Ramos (cell line): ENCODE data around the gene DNAJC1.
"Not testable (repeated sequence)": the region's sequence is repeated elsewhere in the genome, so short reads cannot be mapped to it uniquely, and the experiment has no call there.

Experiments
- in situ Hi-C: fragments of 300-500 bp; cut with MboI; formaldehyde crosslinking; loops from one replicate; pipeline ENCODE4 v1.14.3; 2022; ENCODE audit warnings: low sequenced_read_pairs; ENCODE audit not compliant: unreplicated experiment

DNAJC1 gene

GRCh38 chr10:21843645-21844044 lies 159.9 kb downstream of the DNAJC1 start:
- in situ Hi-C loops, result no loop called here

GRCh38 chr10:21841273-21841672 lies 162.3 kb downstream of the DNAJC1 start:
- in situ Hi-C loops, result not testable (repeated sequence)

DNA sequence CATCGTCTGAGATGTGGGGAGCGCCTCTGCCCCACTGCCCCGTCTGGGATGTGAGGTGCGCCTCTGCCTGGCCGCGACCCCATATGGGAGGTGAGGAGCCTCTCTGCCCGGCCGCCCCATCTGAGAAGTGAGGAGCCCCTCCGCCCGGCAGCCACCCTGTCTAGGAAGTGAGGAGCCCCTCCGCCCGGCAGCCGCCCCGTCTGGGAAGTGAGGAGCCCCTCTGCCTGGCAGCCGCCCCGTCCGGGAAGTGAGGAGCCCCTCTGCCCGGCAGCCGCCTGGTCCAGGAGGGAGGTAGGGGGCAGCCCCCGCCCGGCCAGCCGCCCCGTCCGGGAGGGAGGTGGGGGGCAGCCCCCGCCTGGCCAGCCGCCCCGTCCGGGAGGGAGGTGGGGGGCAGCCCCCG lies 166.0 kb downstream of the DNAJC1 start:
- in situ Hi-C loops, result not testable (repeated sequence)

DNA sequence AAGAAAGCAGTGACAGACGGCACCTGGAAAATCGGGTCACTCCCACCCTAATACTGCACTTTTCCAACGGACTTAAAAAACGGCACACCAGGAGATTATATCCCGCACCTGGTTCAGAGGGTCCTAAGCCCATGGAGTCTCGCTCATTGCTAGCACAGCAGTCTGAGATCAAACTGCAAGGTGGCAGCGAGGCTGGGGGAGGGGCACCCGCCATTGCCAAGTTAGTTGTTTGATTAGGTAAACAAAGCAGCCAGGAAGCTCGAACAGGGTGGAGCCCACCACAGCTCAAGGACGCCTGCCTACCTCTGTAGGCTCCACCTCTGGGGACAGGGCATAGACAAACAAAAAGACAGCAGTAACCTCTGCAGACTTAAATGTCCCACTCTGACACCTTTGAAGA lies 169.0 kb downstream of the DNAJC1 start:
- in situ Hi-C loops, result not testable (repeated sequence)

GRCh38 chr10:21832821-21833130 lies 170.8 kb downstream of the DNAJC1 start:
- in situ Hi-C loops, result no loop called here

DNA sequence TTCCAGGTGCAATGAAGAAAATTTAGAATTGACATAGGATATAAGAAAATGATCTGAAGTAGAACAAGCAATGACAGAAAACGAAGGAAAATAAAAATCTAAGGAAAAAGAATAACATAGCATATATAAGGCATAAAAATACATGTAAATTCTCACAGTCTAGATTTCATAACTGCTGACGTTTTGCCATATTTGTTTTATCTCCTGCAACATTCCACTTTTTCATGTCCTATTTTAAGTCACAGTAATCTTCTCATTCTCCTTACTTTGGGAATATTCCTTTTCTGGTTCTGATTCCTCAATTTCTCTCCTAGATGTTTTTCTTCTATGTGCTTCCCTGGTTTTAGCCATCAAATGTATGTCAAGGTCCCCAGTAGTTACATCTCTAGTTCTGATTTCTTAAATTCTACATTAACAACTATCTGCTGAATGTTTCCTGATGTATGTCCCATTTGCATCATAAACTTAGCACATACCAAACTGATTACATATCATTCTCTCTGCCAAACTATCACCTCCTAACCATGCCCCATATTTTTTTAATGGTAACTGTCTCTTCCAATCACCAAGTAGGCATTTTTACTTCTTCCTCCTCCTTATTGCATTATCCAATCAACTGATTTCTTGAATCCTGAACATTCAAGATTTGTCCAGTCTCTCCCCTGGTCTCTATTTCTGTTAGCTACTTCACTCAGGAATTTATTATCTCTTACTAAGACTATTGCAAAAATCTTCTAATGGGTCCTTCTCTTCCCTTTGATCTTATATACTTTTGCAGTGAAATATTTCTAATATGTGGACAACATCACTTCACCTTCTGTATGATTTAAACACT lies 171.3 kb downstream of the DNAJC1 start:
- in situ Hi-C loops, result no loop called here

DNA sequence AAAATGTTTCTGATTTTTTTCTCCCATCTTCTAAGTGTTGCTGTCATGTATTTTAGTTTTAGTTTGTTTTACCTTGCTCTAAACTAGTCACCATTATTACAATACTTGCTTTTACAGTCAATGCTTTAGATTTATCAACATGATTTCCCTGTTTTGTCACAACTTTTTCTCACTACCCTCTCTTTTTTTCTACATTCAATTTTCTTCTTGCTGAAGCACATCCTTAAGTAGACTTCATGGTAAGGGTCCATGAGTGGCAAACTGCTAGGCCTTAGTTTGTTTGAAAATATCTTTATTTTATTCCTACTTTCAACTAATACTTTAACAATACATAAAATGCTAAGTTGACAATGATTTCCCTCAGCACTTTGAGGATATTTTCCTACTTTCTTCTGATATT lies 173.5 kb downstream of the DNAJC1 start:
- in situ Hi-C loops, result no loop called here

- in situ Hi-C loops, result no loop called here
Observed at GRCh38 chr10:21827308-21827707, 176.2 kb downstream of the DNAJC1 start.

DNA sequence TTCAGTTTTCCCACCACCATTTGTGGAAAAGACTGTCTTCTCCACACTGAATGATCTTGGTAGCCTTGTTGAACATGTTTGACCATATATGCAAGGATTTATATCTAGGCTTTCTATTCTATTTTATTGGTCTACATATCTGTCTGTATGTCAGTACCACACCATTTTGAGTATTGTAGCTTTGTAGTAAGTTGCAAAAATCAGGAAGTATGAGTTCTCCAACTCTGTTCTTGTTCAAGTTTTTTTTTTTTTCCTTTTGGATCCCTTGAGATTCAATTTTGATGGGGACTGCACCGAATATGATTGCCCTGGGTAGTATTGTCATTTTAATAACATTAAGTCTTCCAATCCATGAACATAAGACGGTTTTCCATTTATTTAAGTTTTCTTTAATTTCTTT lies 176.8 kb downstream of the DNAJC1 start:
- in situ Hi-C loops, result no loop called here

DNA sequence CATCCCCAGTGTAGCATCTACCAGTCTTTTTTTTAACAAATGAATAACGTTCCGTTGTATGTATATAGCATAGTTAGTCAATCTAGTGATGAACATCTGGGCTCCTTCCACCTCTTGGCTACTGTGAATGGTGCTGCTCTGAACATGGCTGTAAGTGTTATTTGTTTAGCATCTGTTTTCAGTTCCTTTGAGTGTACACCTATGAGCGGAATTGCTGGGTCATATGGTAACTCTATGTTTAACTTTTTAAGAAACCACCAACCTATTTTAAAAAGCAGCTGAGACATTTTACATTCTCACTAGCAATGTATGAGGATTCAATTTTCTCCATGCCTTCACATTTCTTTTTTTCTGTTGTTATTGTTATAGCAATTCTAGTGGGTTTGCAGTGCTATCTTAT lies 178.2 kb downstream of the DNAJC1 start:
- in situ Hi-C loops, result no loop called here

- in situ Hi-C loops, result no loop called here
Observed at GRCh38 chr10:21824409-21824808, 179.1 kb downstream of the DNAJC1 start.

DNA sequence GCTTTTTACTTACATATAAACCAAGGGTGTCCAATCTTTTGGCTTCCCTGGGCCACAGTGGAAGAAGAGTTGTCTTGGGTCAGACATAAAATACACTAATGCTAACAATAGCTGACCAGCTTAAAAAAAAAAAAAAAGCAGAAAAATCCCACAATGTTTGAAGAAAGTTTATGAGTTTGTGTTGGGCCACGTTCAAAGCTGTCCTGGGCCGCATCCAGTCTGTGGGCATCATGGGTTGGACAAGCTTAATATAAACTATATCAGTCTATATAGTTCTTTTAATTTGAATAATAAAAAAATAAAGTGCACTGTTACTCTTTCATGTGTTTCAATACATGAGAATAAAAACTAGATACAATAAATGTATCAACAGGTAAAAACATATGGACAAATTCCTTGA lies 179.9 kb downstream of the DNAJC1 start:
- in situ Hi-C loops, result no loop called here

DNA sequence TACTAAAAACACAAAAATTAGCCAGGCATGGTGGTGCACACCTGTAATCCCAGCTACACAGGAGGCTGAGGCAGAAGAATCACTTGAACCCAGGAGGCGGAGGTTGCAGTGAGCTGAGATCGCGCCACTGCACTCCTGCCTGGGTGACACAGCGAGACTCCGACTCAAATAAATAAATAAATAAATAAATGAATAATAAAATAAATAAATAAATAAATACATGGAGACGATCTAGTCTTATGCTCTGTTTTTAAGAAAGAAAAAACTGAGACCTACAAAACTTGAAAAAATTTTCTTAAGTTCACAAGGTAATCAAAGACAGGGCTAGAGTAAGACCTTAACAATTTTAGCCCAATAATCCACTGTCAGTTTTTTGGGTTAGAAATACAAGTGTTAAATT lies 181.3 kb downstream of the DNAJC1 start:
- in situ Hi-C loops, result not testable (repeated sequence)

DNA sequence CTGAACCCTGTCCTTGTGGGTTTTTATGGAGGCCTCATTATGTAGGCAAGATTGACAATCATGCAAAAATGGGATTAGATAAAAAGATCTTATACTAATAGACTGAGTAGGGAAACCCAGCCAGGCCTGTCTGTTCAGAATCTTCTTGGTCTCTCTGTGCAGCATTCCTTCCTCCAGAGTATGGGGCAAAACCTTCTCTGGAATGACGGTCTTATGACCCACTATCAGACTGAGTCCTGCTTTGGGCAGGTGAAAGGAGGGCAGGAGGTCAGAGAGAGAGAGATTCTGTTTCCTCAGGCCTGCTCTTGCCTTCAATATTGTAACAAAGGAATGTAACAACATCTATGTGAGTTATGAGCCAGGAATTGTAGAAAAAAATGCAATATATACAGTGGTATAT lies 182.6 kb downstream of the DNAJC1 start:
- in situ Hi-C loops, result no loop called here

DNA sequence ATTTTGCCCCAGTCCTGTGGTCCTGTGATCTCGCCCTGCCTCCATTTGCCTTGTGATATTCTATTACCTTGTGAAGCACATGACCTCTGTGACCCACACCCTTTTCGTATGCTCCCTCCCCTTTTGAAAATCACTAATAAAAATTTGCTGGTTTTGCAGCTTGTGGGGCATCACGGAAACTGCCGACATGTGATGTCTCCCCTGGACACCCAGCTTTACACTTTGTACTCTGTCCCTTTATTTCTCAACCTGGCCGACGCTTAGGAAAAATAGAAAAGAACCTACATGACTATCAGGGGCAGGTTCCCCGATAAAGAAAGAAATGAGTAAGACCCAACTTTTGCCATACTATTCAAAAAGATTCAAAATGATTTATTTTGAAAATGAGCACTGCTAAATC lies 185.1 kb downstream of the DNAJC1 start:
- in situ Hi-C loops, result not testable (repeated sequence)

DNA sequence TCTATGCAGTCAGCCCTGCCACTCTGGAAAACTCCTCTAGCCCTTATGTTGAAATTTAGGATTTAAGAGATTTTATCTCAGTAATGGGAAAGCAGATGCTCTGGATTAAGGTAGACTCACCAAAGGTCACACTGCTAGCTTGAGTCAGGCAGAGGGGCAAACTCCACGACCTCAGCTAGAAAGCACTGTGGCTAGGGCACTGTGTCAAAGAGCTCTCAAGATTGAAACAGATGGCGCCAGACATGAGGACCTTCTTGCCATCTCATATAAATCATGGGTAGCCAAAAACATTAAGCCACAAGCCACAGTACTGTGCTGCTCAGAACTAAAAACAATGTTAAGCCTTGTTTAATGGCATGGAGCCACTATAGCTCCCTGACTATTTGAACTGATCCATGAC lies 188.7 kb downstream of the DNAJC1 start:
- in situ Hi-C loops, result no loop called here

DNA sequence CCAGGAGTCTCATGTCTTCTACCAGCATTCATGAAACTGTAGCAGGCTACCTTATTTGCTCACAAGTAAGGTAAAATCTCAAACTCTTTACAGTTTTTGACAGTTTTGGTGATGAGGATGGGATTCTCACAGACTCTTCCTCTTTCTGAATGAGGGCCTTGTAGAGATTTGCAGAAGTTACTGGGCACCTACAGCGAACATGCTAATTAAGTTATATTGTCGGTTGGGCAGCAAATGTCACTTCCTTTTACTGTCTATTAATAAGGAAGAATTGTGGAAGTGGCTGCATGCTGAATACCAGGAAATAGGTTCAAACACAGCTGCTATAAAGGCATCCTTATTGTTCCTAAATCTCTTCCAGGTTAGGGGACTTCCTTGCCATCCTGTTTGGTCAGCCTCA lies 189.6 kb downstream of the DNAJC1 start:
- in situ Hi-C loops, result no loop called here

- in situ Hi-C loops, result no loop called here
Observed at GRCh38 chr10:21811245-21811585, 192.3 kb downstream of the DNAJC1 start.

DNA sequence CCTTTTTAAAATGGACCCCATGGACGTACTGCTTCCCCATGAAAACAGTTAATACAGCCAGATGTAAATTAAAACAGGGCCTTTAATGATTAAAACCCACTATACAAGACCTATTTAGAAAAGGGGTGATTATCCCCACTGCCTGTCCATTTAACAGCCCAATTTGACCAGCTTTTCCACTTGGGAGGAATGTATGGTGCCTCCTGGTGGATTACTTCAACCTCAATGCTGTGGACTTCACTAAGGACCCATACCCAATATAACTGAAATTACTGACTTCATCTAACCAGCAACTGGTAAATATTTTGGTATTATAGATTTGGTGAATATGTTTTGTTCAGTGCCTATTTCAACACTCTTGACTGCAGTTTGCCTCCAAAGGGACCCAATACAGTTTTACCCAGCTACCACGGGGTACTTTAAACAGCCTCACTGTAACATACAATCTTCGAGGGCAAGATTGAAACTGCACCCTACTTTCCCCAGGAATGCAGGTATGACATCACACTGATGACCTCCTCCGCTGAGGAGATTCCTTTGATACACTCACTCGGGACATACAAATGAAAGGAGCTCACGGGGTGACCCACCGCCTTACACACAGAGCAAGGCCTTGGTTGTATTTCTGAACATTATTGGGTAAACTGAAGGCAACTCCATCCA lies 192.8 kb downstream of the DNAJC1 start:
- in situ Hi-C loops, result no loop called here

GRCh38 chr10:21808550-21808949 lies 195.0 kb downstream of the DNAJC1 start:
- in situ Hi-C loops, result no loop called here

DNA sequence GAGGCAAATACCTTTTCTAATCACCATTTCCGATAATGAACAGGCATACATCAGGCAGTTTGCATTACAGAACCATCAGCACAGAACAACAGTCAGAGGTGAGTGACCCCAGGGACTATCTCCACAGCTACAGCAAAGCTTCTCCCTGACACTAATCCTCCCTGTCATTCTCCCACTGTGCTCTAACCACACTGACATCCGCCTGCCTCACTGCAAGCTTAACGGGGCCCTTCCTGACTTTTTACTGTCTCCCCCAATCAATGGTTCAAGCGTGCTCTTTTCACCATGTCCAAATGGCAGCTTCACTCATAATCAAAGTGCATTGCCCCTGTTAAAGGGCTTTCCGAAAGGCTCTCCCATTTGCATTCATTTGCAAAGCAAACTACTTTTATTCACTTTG lies 196.3 kb downstream of the DNAJC1 start:
- in situ Hi-C loops, result no loop called here

DNA sequence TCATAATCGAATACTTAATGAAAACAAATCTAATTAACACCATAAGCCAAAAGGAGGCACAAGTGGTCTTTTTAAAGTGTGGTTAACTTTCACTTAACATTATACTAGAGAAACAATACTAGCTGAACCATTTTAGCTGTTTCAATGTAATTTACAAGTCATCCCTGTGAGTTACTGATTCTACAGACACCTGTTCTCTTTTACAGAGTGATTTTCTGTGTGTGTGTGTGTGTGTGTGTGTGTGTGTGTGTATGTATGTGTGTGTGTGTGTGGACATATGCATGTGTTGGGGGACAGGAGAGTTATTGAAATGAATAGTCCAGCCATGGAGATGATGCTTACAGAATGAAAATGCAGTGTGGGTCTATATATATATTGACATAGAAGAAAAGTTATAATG lies 200.2 kb downstream of the DNAJC1 start:
- in situ Hi-C loops, result no loop called here
